NCI-H146 treated with DMSO at 0.1 percent for 48 hours (cell line): ENCODE results near the gene DCAF17.
"Not testable (repeated sequence)": the region's sequence is repeated elsewhere in the genome, so short reads cannot be mapped to it uniquely, and the experiment has no call there.

Experiments
- DNase-seq: peaks from one replicate; lab custom pipeline; 2025; ENCODE audit not compliant: unreplicated experiment; lab: John Stamatoyannopoulos, UW

The DCAF17 gene

GRCh38 chr2:171512683-171513195 is 78.7 kb downstream of the DCAF17 start:
- no peak for DNase-seq

DNA sequence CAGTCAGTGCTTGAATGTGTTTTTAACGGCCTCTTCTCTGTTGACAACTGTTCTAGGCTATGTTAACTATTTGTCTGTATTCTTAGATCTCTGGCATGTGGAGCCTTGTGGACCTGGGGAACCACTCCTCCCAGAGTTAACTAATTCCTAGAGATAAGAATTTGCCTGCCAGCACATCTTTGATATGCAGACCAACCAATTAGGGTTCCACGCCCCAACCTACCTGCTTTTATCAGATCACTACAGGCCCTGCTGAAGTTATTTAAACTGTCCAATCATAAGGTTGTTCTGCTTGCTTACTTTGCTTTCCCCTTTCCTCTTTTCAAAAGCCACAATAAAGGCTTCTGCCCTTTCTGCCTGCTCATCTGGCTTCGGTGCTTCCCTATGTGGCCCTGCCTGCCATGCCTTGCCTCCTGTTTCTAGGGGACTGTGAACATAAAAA is 79.7 kb downstream of the DCAF17 start:
- no peak for DNase-seq

- no peak for DNase-seq
Observed at GRCh38 chr2:171514908-171515582, 81.0 kb downstream of the DCAF17 start.

DNA sequence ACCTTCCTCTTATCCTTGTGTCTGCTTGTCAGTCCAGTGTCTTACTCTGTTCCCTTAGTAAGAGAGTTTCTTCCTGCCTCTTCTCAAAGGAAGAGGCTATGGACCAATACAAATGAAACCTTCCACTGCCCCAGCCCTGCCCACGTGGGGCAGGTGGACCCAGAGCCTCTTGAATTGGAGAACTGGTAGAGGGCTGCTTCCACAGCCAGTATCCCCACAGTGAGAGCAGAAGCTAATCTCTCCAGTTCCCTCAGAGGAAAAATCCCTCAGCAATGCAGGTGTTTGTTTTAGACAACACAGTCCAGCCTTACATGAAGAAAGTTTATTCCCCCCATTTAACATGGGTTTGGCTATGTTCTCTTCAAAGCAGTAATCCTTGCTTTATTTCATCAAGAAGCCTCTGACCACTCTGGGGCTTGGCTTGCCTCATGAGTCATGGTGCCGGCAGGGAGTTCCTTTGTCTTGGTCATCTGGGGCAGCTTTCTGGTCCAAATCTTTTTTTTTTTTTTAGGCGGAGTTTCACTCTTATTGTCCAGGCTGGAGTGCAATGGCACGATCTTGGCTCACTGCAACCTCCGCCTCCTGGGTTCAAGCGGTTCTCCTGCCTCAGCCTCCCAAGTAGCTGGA is 81.8 kb downstream of the DCAF17 start:
- DNase-seq: no peak

DNA sequence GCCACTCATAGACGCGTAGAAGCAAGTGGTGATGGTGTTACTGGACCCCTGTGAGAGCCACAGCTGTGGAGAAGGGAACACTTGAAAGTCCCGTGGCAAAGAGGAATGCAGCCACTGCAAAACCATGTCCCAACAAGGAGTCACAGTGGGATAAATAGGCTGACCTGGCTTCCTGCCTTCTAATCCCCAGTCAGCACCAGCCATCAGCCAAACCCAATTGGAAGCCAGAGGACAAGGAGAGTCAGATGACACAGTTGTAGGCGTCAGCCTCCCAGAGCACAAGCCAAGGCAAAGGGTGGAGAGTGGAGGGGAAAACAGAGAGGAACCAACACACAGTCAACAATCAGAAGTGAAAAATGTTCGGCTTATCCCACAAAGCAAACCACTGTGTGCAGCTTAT is 82.8 kb downstream of the DCAF17 start:
- DNase-seq: no peak

GRCh38 chr2:171520471-171520870 is 86.4 kb downstream of the DCAF17 start:
- DNase-seq: no peak

- DNase-seq: no peak
Observed at GRCh38 chr2:171521361-171522051, 87.5 kb downstream of the DCAF17 start.

DNA sequence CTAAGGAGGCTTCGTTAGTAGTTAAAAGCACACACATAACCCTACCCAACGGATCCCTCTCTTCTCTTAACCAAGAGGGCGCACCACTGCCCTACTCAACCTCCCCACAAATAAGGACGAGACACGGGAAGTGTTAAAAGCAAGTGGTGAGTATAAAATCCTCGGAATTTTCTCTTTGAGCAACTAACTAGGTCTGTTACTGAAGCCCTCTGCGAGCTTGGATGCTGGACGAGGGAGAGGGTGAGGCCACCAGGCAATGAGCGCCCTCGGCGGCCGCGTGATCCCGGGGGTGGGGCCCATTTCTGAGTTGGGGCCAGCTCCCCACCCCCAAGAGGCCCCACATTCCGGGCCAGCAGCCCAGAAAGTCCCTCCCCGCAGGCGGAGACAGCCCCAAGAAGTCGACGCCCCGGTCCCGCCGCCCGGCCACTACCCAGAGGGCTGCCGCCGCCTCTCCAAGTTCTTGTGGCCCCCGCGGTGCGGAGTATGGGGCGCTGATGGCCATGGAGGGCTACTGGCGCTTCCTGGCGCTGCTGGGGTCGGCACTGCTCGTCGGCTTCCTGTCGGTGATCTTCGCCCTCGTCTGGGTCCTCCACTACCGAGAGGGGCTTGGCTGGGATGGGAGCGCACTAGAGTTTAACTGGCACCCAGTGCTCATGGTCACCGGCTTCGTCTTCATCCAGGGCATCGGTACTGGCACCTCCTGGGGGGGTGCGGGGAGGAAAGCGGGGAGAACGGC is 88.2 kb downstream of the DCAF17 start, which contains the start of gene CYBRD1:
Gene CYBRD1, plus strand, starts transcription at position 423 of the 736 bp plus-strand sequence. Its CDS starts 72 bp downstream, at position 495.
- DNase-seq: no peak

DNA sequence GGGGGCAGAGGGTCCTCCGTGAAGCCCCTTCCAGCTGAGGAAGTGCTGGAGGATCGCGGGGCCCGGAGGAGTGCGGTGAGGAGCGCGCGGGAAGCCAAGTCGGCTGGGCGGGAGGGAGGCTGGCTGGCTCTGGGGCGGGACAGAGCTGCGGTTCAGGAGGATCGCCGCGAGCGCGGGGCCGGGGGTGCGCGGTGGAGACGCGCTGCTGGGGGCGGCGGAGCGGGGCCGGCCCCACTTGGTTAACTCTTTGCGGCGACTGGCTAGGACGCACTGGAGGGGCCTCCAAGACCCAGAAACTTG is 88.7 kb downstream of the DCAF17 start:
- no peak for DNase-seq

DNA sequence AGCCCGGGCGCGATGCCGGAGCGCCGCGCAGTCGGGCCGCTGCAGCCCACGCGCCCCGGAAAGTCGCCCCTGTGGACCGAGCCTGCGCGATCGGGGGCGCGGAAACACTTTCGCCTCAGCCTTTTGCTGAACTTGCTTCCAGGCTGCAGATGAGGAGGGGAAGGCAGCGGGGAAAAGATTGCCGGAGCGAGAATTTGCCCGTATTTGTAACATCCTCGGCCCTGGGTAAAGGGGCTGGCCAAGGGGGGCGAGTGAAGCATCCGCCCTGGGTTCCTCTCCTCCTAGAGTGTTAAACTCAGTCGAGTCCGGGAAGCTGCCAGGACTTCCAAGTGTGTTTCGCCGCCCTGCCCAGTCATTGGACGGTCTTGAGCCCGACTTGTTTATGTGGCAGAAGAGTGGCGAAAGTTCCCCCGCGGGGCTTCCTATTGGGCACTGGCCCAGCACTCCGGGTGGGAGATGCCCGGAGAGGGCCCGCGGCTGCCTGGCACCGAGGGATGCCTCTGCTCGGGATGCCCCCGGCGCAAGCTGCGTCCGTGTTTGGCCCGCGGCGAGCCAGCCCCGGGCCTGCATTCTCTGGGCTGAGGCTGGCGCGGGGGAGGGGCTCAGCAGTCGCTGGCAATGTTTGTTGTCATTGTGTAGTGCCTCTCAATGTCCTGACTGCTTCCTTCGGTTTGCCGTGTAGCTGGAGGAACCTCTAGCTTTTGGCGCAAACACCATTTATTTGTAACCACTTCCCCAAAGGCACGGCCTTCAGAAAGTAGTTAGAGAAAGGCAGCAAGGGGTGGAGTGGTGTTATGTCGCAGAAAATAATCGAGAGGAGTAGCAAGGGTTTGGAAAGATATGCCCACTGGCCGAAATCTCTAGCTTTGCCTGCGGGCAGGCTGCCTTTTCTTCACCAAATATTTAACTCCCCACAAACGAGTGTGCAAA is 89.3 kb downstream of the DCAF17 start:
- no peak for DNase-seq

- DNase-seq: no peak
Observed at GRCh38 chr2:171524018-171524401, 90.0 kb downstream of the DCAF17 start.

GRCh38 chr2:171529914-171530313 is 95.9 kb downstream of the DCAF17 start:
- DNase-seq: no peak

- DNase-seq: no peak
Observed at GRCh38 chr2:171530378-171530777, 96.4 kb downstream of the DCAF17 start.

- not testable (repeated sequence) for DNase-seq
Observed at GRCh38 chr2:171530859-171531258, 96.8 kb downstream of the DCAF17 start.

- no peak for DNase-seq
Observed at GRCh38 chr2:171531291-171531690, 97.3 kb downstream of the DCAF17 start.

DNA sequence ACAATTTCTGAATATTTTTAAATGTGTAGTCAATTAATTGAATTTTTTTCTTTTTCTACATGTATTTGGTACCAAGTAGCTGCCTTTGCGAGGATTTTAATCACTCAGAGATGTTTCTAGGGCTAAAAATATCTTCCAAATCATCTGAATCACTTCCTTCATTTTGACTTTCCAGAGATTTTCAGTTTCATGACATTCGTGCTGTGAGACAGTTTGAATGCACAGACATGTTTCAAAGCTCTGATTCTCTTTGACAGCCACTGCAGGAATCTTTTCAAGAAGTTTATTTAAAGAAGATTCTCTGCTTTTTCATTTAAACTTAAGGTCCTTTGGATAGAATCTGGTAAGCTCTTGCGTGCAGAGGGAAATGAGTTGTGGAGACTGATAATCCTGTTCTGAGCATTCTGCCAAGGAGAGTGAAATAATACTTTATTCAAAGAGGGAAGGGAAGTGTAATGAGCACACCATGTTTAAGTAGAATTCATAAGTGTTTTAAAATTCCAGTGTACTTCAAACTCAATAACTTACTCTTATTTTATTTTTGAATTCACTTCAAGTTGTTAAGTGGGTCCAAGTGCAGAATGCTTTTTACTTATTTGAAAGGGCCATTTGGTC is 97.9 kb downstream of the DCAF17 start:
- no peak for DNase-seq

GRCh38 chr2:171533331-171533730 is 99.3 kb downstream of the DCAF17 start:
- DNase-seq: no peak
